NCI-H1930 (cell line): ENCODE data around the gene PRAMEF9.
"Not testable (repeated sequence)": the region's sequence is repeated elsewhere in the genome, so short reads cannot be mapped to it uniquely, and the experiment has no call there.

ENCODE experiments used
- DNase-seq, 2 experiments: peaks; one replicate each; lab custom pipeline; 2025; lab: John Stamatoyannopoulos, UW

The PRAMEF9 gene

DNA sequence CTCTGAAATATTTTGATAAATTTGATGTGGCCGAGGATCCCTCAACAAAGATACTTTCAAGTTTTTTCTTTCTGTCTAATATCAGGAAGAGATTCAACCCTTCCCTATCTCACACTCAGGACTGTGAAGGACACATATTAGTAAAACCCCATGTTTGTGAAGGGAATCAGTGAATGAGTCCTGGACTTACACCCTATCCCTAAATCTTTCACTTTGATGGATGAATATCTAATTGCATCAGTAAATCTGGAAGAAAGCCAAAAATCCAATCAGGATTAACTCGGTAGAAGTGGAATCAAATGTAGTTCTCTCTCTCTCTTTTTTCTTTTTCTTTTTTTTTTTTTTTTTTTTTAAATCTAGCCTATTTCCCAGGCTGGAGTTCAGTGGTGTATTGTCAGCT lies at the start of gene PRAMEF9:
PRAMEF9 (plus strand) TSS at position 301 of the 400 bp plus-strand sequence. CDS start 3,433 bp downstream, outside the sequence.
- not testable (repeated sequence) for DNase-seq

- DNase-seq, result not testable (repeated sequence)
Observed at GRCh38 chr1:13155909-13156308, 15.7 kb upstream of the PRAMEF9 start, which contains the start of gene PRAMEF26. Gene PRAMEF26 (minus strand): TSS chr1:13156009. CDS start chr1:13153095, 2,914 bp downstream.

DNA sequence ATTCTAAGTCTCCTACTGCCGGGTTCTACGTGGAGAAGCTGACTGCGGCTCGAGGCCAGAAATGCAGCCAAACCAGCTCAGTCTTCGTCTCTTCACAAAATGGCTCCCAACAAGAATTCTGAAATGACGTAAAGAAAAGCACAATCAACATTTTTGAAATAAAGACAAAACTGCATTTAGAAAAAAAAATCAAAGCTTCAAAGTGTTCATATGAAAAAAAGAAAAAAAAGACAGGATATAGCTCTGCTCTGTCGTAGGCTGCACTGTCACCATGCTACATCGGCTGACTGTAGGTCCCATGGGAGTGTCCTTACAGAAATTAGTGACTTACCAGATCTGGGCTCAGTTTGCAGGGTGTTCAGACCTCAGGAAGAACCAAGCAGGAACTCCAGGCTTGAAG lies 6.1 kb upstream of the PRAMEF9 start, which contains the start of gene HNRNPCL4:
HNRNPCL4 (minus strand) TSS at position 101 of the 400 bp plus-strand sequence. CDS start 164 bp downstream, outside the sequence.
- DNase-seq, result not testable (repeated sequence)

- DNase-seq, result not testable (repeated sequence)
Observed at GRCh38 chr1:13201309-13201708, 29.7 kb downstream of the PRAMEF9 start, which contains the start of gene PRAMEF13. Gene PRAMEF13 (minus strand): TSS chr1:13201409. CDS start chr1:13199589, 1,820 bp downstream.

GRCh38 chr1:13208712-13209111 lies 37.1 kb downstream of the PRAMEF9 start:
- DNase-seq, result not testable (repeated sequence)

DNA sequence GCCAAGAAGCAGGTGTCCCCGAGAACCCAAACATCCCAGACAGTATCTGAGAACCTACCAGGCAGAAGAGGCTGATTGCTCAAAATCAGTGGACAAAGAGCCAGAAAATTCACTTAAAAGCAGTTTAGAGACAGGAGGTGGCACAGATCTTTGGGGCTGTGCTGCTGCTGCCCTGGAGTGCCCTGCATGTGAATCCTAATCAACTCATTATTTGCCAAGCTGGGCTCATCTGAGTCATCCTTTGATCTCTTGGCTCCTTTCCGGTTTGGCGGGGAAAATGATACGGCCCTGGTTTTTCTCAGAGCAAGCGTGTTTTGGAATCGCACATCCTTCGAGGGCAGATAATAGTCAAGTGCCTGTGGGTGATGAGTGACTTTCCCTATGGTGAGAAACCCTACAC lies 45.0 kb downstream of the PRAMEF9 start:
- not testable (repeated sequence) for DNase-seq

DNA sequence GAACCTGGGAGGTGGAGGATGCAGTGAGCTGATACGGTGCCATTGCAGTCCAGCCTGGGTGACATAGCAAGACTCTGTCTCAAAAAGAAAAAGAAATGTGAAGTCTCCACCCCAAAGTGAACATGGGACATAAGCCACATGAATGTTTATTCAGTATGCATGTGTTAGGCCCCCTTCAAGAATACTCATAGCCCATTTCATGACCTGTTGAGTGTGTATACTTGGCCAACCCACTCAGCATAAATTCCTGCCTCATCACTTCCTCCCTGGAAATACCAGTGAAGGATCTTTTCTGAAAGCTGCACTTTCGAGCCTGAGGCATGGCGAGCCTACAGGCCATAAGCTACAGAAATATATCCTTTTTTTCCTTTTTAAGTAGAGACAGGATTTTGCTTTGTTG lies 47.6 kb downstream of the PRAMEF9 start:
- DNase-seq, result not testable (repeated sequence)

- DNase-seq, result not testable (repeated sequence)
Observed at GRCh38 chr1:13222788-13223187, 51.1 kb downstream of the PRAMEF9 start.

- no peak for DNase-seq
Observed at GRCh38 chr1:13224480-13225060, 52.9 kb downstream of the PRAMEF9 start.

- not testable (repeated sequence) for DNase-seq
Observed at GRCh38 chr1:13225675-13226204, 54.1 kb downstream of the PRAMEF9 start, which contains the start of gene PRAMEF18. Gene PRAMEF18 (minus strand): TSS chr1:13226154. CDS start chr1:13226106, 48 bp downstream.

DNA sequence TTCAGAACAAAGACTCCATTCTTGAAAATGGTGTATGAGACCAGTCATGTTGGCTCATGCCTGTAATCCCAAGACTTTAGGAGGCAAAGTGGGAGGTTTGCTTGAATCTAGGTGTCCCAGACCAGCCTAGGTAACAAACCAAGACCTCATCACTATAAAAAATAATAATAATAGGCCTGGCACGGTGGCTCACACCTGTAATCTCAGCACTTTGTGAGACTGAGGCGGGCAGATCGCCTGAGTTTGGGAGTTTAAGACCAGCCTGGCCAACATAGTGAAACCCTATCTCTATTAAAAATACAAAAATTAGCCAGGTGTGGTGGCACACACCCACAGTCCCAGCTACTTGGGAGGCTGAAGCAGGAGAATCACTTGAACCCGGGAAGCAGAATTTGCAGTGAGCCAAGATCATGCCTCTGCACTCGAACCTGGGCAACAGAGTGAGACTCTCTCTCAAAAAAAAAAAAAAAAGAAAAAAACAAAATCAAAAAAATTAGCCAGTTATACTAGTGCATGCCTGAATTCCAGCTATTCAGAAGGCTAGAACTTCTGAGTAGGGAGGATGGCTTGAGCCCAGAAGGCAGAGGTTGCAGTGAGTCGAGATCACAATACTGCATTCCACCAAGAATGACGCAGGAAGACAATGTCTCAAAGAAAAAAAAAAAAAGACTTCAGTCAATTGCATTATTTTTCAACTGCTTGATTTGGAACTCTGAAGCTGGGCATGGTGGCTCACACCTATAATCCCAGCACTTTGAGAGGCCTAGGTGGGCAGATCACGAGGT lies 55.8 kb downstream of the PRAMEF9 start:
- not testable (repeated sequence) for DNase-seq

- DNase-seq, result no peak
Observed at GRCh38 chr1:13228343-13228781, 56.7 kb downstream of the PRAMEF9 start.
